KG1 (cell line): Measurements from ENCODE around the gene ADGRL1.
"Not testable (repeated sequence)": the region's sequence is repeated elsewhere in the genome, so short reads cannot be mapped to it uniquely, and the experiment has no call there.

Experiments used
- DNase-seq: peaks from one replicate; lab custom pipeline; 2025; lab: John Stamatoyannopoulos, UW

Gene ADGRL1

GRCh38 chr19:14205452-14206287 lies at the start of gene ADGRL1:
ADGRL1 (minus strand) TSS chr19:14206169; CDS start chr19:14183602, 22,567 bp downstream.
- DNase-seq: not testable (repeated sequence)

GRCh38 chr19:14255316-14255715 lies 49.3 kb upstream of the ADGRL1 start:
- not testable (repeated sequence) for DNase-seq

- not testable (repeated sequence) for DNase-seq
Observed at GRCh38 chr19:14253822-14254599, 48.0 kb upstream of the ADGRL1 start.

GRCh38 chr19:14252136-14252535 lies 46.2 kb upstream of the ADGRL1 start:
- DNase-seq: not testable (repeated sequence)

- no peak for DNase-seq
Observed at GRCh38 chr19:14250870-14251269, 44.9 kb upstream of the ADGRL1 start.

- not testable (repeated sequence) for DNase-seq
Observed at GRCh38 chr19:14250315-14250714, 44.3 kb upstream of the ADGRL1 start.

GRCh38 chr19:14249891-14250290 lies 43.9 kb upstream of the ADGRL1 start:
- DNase-seq: not testable (repeated sequence)

GRCh38 chr19:14249012-14249754 lies 43.2 kb upstream of the ADGRL1 start:
- DNase-seq: not testable (repeated sequence)

- DNase-seq: no peak
Observed at GRCh38 chr19:14248578-14249011, 42.6 kb upstream of the ADGRL1 start.

GRCh38 chr19:14247548-14248471 lies 41.8 kb upstream of the ADGRL1 start:
- DNase-seq: not testable (repeated sequence)

- not testable (repeated sequence) for DNase-seq
Observed at GRCh38 chr19:14247205-14247547, 41.2 kb upstream of the ADGRL1 start.

- not testable (repeated sequence) for DNase-seq
Observed at GRCh38 chr19:14244393-14244792, 38.4 kb upstream of the ADGRL1 start.

- not testable (repeated sequence) for DNase-seq
Observed at GRCh38 chr19:14243718-14244117, 37.7 kb upstream of the ADGRL1 start.

GRCh38 chr19:14237014-14237941 lies 31.3 kb upstream of the ADGRL1 start:
- no peak for DNase-seq

- not testable (repeated sequence) for DNase-seq
Observed at GRCh38 chr19:14232945-14233344, 27.0 kb upstream of the ADGRL1 start.

- not testable (repeated sequence) for DNase-seq
Observed at GRCh38 chr19:14228446-14229071, 22.6 kb upstream of the ADGRL1 start.

- DNase-seq: not testable (repeated sequence)
Observed at GRCh38 chr19:14226498-14226897, 20.5 kb upstream of the ADGRL1 start.

- DNase-seq: no peak
Observed at GRCh38 chr19:14222886-14223285, 16.9 kb upstream of the ADGRL1 start.

GRCh38 chr19:14221345-14221744 lies 15.4 kb upstream of the ADGRL1 start:
- not testable (repeated sequence) for DNase-seq
